ENCODE measurements around the gene CFAP46. TPM values are rescaled to one million over a fixed set of nuclear protein-coding genes. Genes with fewer than 3 reads are reported as not detected.

CFAP46 gene
- total RNA-seq, 4 donors from 2014 or later, result 0.32 to 0.54 TPM; not detected in 2

- intact Hi-C loops (cut with DNase I; ENCODE audit: low total_unique reads), result no loop called here
- WGBS, 2 donors, result 76 to 84% methylated on average over 22 to 25 of the region's 25 CpGs
- TF ChIP-seq POLR2A (IDR thresholded peaks at IDR 0.05), result no peak
- TF ChIP-seq, protein P1, sequence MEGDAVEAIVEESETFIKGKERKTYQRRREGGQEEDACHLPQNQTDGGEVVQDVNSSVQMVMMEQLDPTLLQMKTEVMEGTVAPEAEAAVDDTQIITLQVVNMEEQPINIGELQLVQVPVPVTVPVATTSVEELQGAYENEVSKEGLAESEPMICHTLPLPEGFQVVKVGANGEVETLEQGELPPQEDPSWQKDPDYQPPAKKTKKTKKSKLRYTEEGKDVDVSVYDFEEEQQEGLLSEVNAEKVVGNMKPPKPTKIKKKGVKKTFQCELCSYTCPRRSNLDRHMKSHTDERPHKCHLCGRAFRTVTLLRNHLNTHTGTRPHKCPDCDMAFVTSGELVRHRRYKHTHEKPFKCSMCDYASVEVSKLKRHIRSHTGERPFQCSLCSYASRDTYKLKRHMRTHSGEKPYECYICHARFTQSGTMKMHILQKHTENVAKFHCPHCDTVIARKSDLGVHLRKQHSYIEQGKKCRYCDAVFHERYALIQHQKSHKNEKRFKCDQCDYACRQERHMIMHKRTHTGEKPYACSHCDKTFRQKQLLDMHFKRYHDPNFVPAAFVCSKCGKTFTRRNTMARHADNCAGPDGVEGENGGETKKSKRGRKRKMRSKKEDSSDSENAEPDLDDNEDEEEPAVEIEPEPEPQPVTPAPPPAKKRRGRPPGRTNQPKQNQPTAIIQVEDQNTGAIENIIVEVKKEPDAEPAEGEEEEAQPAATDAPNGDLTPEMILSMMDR (IDR thresholded peaks at IDR 0.05), result no peak
- no peak overlapping the region for H3K4me3 ChIP-seq (ENCODE audit: low read depth, poor library complexity, severe bottlenecking)
- peak in 1 of 2 donors; percentile 68 for DNase-seq (ENCODE audit: low spot score in 2 of 2)
These were observed 2.9 kb upstream of the CFAP46 start for GRCh38 chr10:132945125-132945893.

- WGBS, 2 donors, result 92 to 96% methylated on average over 18 of the region's 18 CpGs
- TF ChIP-seq, protein P1 (IDR thresholded peaks at IDR 0.05), result no peak
- H3K4me3 ChIP-seq (ENCODE audit: low read depth, poor library complexity, severe bottlenecking), result no peak overlapping the region
- intact Hi-C loops (cut with DNase I; ENCODE audit: low total_unique reads), result no loop called here
- peak in 1 of 2 donors; percentile 80 for DNase-seq (ENCODE audit: low spot score in 2 of 2)
These were observed 2.1 kb upstream of the CFAP46 start for GRCh38 chr10:132944510-132944909.

- intact Hi-C loops (cut with DNase I; ENCODE audit: low total_unique reads), result no loop called here
- TF ChIP-seq, protein P1 (IDR thresholded peaks at IDR 0.05), result no peak
- TF ChIP-seq POLR2A (IDR thresholded peaks at IDR 0.05), result no peak
- DNase-seq (ENCODE audit: low spot score in 2 of 2), result no peak
These were observed 1.5 kb upstream of the CFAP46 start for GRCh38 chr10:132943791-132944404.

DNA sequence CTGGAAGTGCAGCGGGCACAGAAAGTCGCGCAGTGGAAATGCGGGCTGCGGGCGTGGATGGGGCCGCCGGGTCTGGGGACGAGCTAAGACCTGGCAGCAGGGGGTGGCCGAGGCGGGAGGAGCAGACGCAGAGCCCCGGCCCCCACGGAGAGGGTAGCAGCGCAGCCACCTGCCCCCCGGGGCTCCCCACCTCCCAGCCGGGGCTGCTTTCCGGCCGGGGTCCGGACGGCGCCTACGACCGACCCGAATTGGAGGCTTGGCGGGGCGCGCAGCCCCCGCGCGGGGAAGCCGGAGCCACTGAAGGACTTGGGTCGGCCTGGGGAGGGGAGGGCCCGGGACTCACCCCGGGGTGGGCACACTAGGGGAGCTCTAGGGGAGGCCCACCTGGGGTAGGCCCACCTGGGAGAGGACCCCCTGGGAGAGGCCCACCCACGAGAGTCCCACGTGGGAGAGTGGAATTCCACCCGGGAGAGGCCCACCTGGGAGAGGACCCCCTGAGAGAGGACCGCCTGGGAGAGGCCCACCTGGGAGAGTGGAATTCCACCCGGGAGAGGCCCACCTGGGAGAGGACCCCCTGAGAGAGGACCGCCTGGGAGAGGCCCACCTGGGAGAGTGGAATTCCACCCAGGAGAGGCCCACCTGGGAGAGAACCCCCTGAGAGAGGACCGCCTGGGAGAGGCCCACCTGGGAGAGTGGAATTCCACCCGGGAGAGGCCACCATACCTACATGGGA lies 854 bp upstream of the CFAP46 start:
- intact Hi-C loops (cut with DNase I; ENCODE audit: low total_unique reads), result no loop called here
- TF ChIP-seq POLR2A (IDR thresholded peaks at IDR 0.05), result no peak
- TF ChIP-seq, protein P1 (IDR thresholded peaks at IDR 0.05), result no peak
- no peak for DNase-seq (ENCODE audit: low spot score in 2 of 2)
- no peak overlapping the region for H3K4me3 ChIP-seq (ENCODE audit: low read depth, poor library complexity, severe bottlenecking)
- 22 to 40% methylated on average over 30 to 35 of the region's 43 CpGs for WGBS, 2 donors

More at GRCh38 chr10:132943791-132944404, 1.5 kb upstream of the CFAP46 start:
- no peak overlapping the region for H3K4me3 ChIP-seq (ENCODE audit: low read depth, poor library complexity, severe bottlenecking)
- WGBS, 2 donors, result 80 to 84% methylated on average over 12 of the region's 12 CpGs

- H3K4me3 ChIP-seq (ENCODE audit: low read depth, poor library complexity, severe bottlenecking), result no peak overlapping the region
- WGBS, 2 donors, result 53 to 69% methylated on average over 9 to 11 of the region's 11 CpGs
- no peak for DNase-seq (ENCODE audit: low spot score in 2 of 2)
- intact Hi-C loops (cut with DNase I; ENCODE audit: low total_unique reads), result no loop called here
- TF ChIP-seq, protein P1 (IDR thresholded peaks at IDR 0.05), result no peak
- TF ChIP-seq POLR2A (IDR thresholded peaks at IDR 0.05), result no peak
These were observed 724 bp downstream of the CFAP46 start for GRCh38 chr10:132941640-132942051.

Measured in lower leg skin (tissue), 4 donors.